ENCODE measurements around the gene HDGF.

DNA sequence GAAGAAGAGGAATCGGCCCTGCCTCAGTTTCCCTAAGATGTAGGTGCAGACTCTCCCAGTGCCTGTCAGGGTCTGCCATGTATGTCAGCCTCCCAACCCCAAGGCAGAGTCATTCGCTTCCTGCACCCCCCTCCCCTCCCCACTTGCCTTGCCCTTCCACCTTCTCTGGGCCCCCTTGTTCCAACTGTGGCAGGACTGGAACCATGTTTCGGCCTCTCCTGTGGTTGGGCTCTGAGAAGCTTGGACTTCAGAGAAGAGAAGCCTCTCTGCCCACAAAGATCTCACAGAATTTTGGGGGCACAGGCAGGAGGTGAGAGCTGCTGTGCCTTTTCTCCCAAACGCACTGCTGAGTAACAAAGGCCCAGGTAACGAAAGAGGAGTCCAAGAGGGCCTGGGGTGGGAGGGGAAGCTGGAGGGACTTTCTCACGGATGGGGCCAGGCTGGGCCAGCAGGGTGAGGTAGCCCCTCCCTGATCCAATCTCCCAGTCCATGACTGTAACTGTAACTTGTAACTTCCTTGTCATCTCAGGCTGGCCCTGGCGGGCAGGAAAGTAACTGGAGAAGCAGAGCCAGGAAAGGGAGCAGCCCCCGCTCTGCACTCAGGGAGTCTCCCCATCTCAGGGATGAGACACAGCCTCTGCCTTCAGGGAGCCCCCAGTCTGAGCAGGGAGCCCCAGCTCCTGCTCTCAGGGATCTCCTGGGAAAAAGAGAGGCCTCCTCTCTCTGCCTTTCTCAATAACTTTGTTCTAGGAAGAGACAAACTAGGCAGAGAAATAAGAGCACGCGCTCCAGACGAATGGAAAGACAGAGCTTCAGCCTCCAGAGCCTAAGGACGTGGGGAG, 57.4 kb downstream of the HDGF start:
- TF ChIP-seq POLR2A (IDR thresholded peaks at IDR 0.05) (no peak), CTCF (IDR thresholded peaks at IDR 0.05) (no peak)

All from body of pancreas (tissue), 4 donors.